SK-N-SH (cell line): ENCODE measurements around the gene KRTAP5-5. TPM values are rescaled to one million over a fixed set of nuclear protein-coding genes. Genes with fewer than 3 reads are reported as not detected.

Experiments used
- CTCF ChIA-PET: fragments of 300-600, 350-600 bp; formaldehyde crosslinking; extraction: SDS; loops from one replicate; lab custom pipeline; 2021; lab: Yijun Ruan, JAX
- POLR2A ChIA-PET: fragments of 350-600 bp; sonication (Branson Sonifier 250); formaldehyde crosslinking; extraction: SDS; loops from one replicate; lab custom pipeline; 2020; ENCODE audit warnings: antibody characterized with exemption, inconsistent platforms; lab: Yijun Ruan, JAX
- DNase-seq: peaks from one replicate; pipeline ENCODE4 v3.0.0; 2012
- H2AFZ ChIP-seq: fragments of 200-600 bp; sonication (generic); 2 replicates; pipeline ENCODE4 v1.8.1; 2016; ENCODE audit warnings: antibody characterized with exemption, mild to moderate bottlenecking, low read depth
- H3F3A ChIP-seq: fragments of 200-600 bp; sonication (generic); replicated peaks from 2 replicates; pipeline ENCODE3; 2016; ENCODE audit warnings: antibody characterized with exemption, mild to moderate bottlenecking; ENCODE audit not compliant: insufficient read depth
- H3K27ac ChIP-seq, 2 experiments: fragments of 200-500 bp in 1 of 2; fragments of 200-600 bp in 1 of 2; sonication (Bioruptor generic) in 1 of 2; sonication (generic), shearing (Covaris generic) in 1 of 2; 2 replicates each; pipeline versions ENCODE4 v1.5.1 to v1.6.1; 2014 to 2016; ENCODE audit warnings: low read depth in 2 of 2, inconsistent platforms in 1 of 2, low read length in 1 of 2, mild to moderate bottlenecking in 1 of 2, mixed read lengths in 1 of 2
- H3K27me3 ChIP-seq: fragments of 200-600 bp; sonication (generic), shearing (Covaris generic); 2 replicates; pipeline ENCODE4 v1.6.1; 2016; ENCODE audit warnings: mixed run types; ENCODE audit not compliant: insufficient read depth
- H3K36me3 ChIP-seq, 2 experiments: fragments of 200-500 bp in 1 of 2; fragments of 200-600 bp in 1 of 2; sonication (Bioruptor generic) in 1 of 2; sonication (generic) in 1 of 2; replicated peaks in 1 of 2; 2 replicates each; pipeline versions ENCODE3 to v1.5.1; 2014 to 2016; ENCODE audit warnings: low read length in 1 of 2, mild to moderate bottlenecking in 1 of 2; ENCODE audit not compliant: insufficient read depth in 2 of 2, control insufficient read depth in 1 of 2
- H3K4me1 ChIP-seq, 2 experiments: fragments of 200-500 bp in 1 of 2; fragments of 200-600 bp in 1 of 2; sonication (Bioruptor generic) in 1 of 2; sonication (generic), shearing (Covaris generic) in 1 of 2; 2 replicates each; pipeline versions ENCODE4 v1.5.1 to v1.6.1; 2014 to 2016; ENCODE audit warnings: low read depth in 1 of 2, low read length in 1 of 2, mixed run types in 1 of 2; ENCODE audit not compliant: insufficient read depth in 2 of 2, control insufficient read depth in 1 of 2
- H3K4me2 ChIP-seq: fragments of 200-600 bp; sonication (generic), shearing (Covaris generic); 2 replicates; pipeline ENCODE4 v1.6.1; 2017; ENCODE audit warnings: mixed run types
- H3K4me3 ChIP-seq, 2 experiments: fragments of 200-500 bp in 1 of 2; fragments of 200-600 bp in 1 of 2; sonication (Bioruptor generic) in 1 of 2; sonication (generic), shearing (Covaris generic) in 1 of 2; 2 replicates each; pipeline versions ENCODE4 v1.5.1 to v1.8.1; 2014 to 2016; ENCODE audit warnings: low read depth in 2 of 2, inconsistent platforms in 1 of 2, low read length in 1 of 2, mild to moderate bottlenecking in 1 of 2, mixed read lengths in 1 of 2, moderate library complexity in 1 of 2
- H3K79me2 ChIP-seq: fragments of 200-600 bp; sonication (generic); 2 replicates; pipeline ENCODE4 v1.8.1; 2017; ENCODE audit warnings: mild to moderate bottlenecking; ENCODE audit not compliant: insufficient read depth
- H3K9ac ChIP-seq: fragments of 200-600 bp; sonication (generic); 2 replicates; pipeline ENCODE4 v1.6.1; 2017; ENCODE audit warnings: mixed run types
- H3K9me2 ChIP-seq: fragments of 200-600 bp; sonication (generic); 2 replicates; pipeline ENCODE4 v1.6.1; 2017; ENCODE audit warnings: mixed run types
- H3K9me3 ChIP-seq: fragments of 200-600 bp; sonication (generic); 2 replicates; pipeline ENCODE4 v1.6.1; 2017; ENCODE audit warnings: mixed run types, mild to moderate bottlenecking, moderate library complexity
- H4K20me1 ChIP-seq: fragments of 200-600 bp; sonication (generic); 2 replicates; pipeline ENCODE4 v1.6.1; 2017; ENCODE audit warnings: mild to moderate bottlenecking, mixed run types; ENCODE audit not compliant: insufficient read depth
- CHD2 ChIP-seq: fragments of 150-350 bp; IDR thresholded peaks from 2 replicates; pipeline ENCODE4 v1.6.1; 2018; ENCODE audit warnings: low read length; ENCODE audit not compliant: partially characterized antibody
- ELF1 ChIP-seq: IDR thresholded peaks from 2 replicates; pipeline ENCODE4 v1.4.0; 2012
- EZH2phosphoT487 ChIP-seq: fragments of 200-600 bp; sonication (generic); IDR thresholded peaks from 2 replicates; pipeline ENCODE4 v1.6.1; 2017; ENCODE audit warnings: low read depth, mixed run types, mild to moderate bottlenecking, antibody characterized with exemption, moderate library complexity, borderline replicate concordance
- FOSL2 ChIP-seq: IDR thresholded peaks from 2 replicates; pipeline ENCODE4 v1.4.0; 2012; ENCODE audit warnings: low read depth, mild to moderate bottlenecking, moderate library complexity, borderline replicate concordance
- FOXM1 ChIP-seq: IDR thresholded peaks from 2 replicates; pipeline ENCODE4 v1.4.0; 2012; ENCODE audit warnings: low read depth, mild to moderate bottlenecking
- JUND ChIP-seq: IDR thresholded peaks from 2 replicates; pipeline ENCODE4 v1.4.0; 2012
- MXI1 ChIP-seq: IDR thresholded peaks from 2 replicates; pipeline ENCODE4 v1.6.1; 2012; ENCODE audit warnings: mild to moderate bottlenecking, low read depth, low read length, improper control_type of control experiment
- PBX3 ChIP-seq: IDR thresholded peaks from 2 replicates; pipeline ENCODE4; 2012
- POLR2AphosphoS5 ChIP-seq: IDR thresholded peaks from 2 replicates; pipeline ENCODE4 v1.6.1; 2012; ENCODE audit warnings: low read depth, low read length
- RFX5 ChIP-seq: IDR thresholded peaks from 2 replicates; pipeline ENCODE4 v1.6.1; 2012; ENCODE audit warnings: mild to moderate bottlenecking, improper control_type of control experiment, low read length
- SIN3A ChIP-seq: IDR thresholded peaks from 2 replicates; pipeline ENCODE4 v1.6.1; 2012; ENCODE audit warnings: low read depth, mild to moderate bottlenecking, low read length, moderate library complexity, borderline replicate concordance
- SMC3 ChIP-seq: IDR thresholded peaks from 2 replicates; pipeline ENCODE4 v1.6.1; 2012; ENCODE audit warnings: low read depth, low read length, improper control_type of control experiment
- TCF12 ChIP-seq: IDR thresholded peaks from 2 replicates; pipeline ENCODE4 v1.4.0; 2012
- WGBS: methylation state at CpG from one replicate; pipeline ENCODE4 v1.1.6; 2017; ENCODE audit warnings: low lambda C conversion rate; 5-methylcytosine and 5-hydroxymethylcytosine counted together
- polyA plus RNA-seq, 3 experiments: library from polyadenylated mRNA; depleted of rRNA; stranded (reverse); fragments of >200 nt; gene quantifications; 2 replicates each; pipeline ENCODE4 v1.2.3, GENCODE V29; 2012
- TF ChIP-seq, protein P1 (sequence below): IDR thresholded peaks from 2 replicates; pipeline ENCODE4 v1.4.0; 2012; ENCODE audit warnings: low read depth
- TF ChIP-seq, protein P2 (sequence below): IDR thresholded peaks from 2 replicates; pipeline ENCODE4 v1.4.0; 2012; ENCODE audit warnings: low read depth, borderline replicate concordance
- TF ChIP-seq, protein P3 (sequence below): IDR thresholded peaks from 2 replicates; pipeline ENCODE4 v1.6.1; 2012; ENCODE audit warnings: mild to moderate bottlenecking, low read depth, low read length, moderate library complexity

The KRTAP5-5 gene
- polyA plus RNA-seq, 1 of the 3 experiments (the other 2 are of a cell fraction), result not detected

- H2AFZ ChIP-seq, result no peak overlapping the region
- 50% methylated on average over 1 of the region's 8 CpGs for whole genome bisulfite sequencing
- no peaks in the 10 kb centered on the region for H3K36me3 ChIP-seq
- H3K79me2 ChIP-seq, result no peaks in the 10 kb centered on the region
- no peaks in the 10 kb centered on the region for H3K27me3 ChIP-seq
- H3F3A ChIP-seq, result no peaks in the 10 kb centered on the region
- DNase-seq, result no peak
- no peaks in the 10 kb centered on the region for H3K9me2 ChIP-seq
- no peaks in the 10 kb centered on the region; a peak in 1 of 4 replicates for H3K4me1 ChIP-seq
- H3K9ac ChIP-seq, result no peak overlapping the region
- no peaks in the 10 kb centered on the region for H3K9me3 ChIP-seq
- ChIA-PET CTCF (no interaction called here), POLR2A (no interaction called here)
- TF ChIP-seq, protein P1, sequence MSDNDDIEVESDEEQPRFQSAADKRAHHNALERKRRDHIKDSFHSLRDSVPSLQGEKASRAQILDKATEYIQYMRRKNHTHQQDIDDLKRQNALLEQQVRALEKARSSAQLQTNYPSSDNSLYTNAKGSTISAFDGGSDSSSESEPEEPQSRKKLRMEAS, result no peak
- TF ChIP-seq POLR2AphosphoS5, result no peak
- no peak for TF ChIP-seq EZH2phosphoT487
- TF ChIP-seq SIN3A, result no peak
- no peak for TF ChIP-seq FOSL2
- no peak for TF ChIP-seq JUND
- TF ChIP-seq, protein P2, sequence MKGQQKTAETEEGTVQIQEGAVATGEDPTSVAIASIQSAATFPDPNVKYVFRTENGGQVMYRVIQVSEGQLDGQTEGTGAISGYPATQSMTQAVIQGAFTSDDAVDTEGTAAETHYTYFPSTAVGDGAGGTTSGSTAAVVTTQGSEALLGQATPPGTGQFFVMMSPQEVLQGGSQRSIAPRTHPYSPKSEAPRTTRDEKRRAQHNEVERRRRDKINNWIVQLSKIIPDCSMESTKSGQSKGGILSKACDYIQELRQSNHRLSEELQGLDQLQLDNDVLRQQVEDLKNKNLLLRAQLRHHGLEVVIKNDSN, result no peak
- TF ChIP-seq MXI1, result no peak
- TF ChIP-seq PBX3, result no peak
- TF ChIP-seq TCF12, result no peak
- TF ChIP-seq ELF1, result no peak
- no peak for TF ChIP-seq CHD2
- TF ChIP-seq, protein P3, sequence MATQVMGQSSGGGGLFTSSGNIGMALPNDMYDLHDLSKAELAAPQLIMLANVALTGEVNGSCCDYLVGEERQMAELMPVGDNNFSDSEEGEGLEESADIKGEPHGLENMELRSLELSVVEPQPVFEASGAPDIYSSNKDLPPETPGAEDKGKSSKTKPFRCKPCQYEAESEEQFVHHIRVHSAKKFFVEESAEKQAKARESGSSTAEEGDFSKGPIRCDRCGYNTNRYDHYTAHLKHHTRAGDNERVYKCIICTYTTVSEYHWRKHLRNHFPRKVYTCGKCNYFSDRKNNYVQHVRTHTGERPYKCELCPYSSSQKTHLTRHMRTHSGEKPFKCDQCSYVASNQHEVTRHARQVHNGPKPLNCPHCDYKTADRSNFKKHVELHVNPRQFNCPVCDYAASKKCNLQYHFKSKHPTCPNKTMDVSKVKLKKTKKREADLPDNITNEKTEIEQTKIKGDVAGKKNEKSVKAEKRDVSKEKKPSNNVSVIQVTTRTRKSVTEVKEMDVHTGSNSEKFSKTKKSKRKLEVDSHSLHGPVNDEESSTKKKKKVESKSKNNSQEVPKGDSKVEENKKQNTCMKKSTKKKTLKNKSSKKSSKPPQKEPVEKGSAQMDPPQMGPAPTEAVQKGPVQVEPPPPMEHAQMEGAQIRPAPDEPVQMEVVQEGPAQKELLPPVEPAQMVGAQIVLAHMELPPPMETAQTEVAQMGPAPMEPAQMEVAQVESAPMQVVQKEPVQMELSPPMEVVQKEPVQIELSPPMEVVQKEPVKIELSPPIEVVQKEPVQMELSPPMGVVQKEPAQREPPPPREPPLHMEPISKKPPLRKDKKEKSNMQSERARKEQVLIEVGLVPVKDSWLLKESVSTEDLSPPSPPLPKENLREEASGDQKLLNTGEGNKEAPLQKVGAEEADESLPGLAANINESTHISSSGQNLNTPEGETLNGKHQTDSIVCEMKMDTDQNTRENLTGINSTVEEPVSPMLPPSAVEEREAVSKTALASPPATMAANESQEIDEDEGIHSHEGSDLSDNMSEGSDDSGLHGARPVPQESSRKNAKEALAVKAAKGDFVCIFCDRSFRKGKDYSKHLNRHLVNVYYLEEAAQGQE, result no peak
- TF ChIP-seq FOXM1, result no peak
- TF ChIP-seq RFX5, result no peak
- no peak for TF ChIP-seq SMC3
- no peak overlapping the region for H3K4me2 ChIP-seq
- no peak overlapping the region for H3K27ac ChIP-seq
- H3K4me3 ChIP-seq, result no peak overlapping the region
- H4K20me1 ChIP-seq, result no peaks in the 10 kb centered on the region
These were observed 35.7 kb downstream of the KRTAP5-5 start for GRCh38 chr11:1665313-1665712.
